SU-DHL-6 (cell line): Measurements from ENCODE around the gene C13orf42.

ENCODE experiments used
- H2AFZ ChIP-seq: fragments of 200-600 bp; sonication (generic); 2 replicates; pipeline ENCODE4 v1.6.1; 2014; ENCODE audit warnings: low read depth, mild to moderate bottlenecking, moderate library complexity, mixed read lengths, antibody characterized with exemption, low read length; ENCODE audit not compliant: severe bottlenecking
- H3F3A ChIP-seq: fragments of 200-600 bp; shearing (Covaris generic); 2 replicates; pipeline ENCODE4 v1.6.0; 2016; ENCODE audit warnings: antibody characterized with exemption, mild to moderate bottlenecking; ENCODE audit not compliant: insufficient read depth
- H3K27ac ChIP-seq: fragments of 200-600 bp; sonication (generic); 2 replicates; pipeline ENCODE4 v1.5.1; 2016; ENCODE audit warnings: low read depth, mild to moderate bottlenecking, low read length, moderate library complexity, mixed read lengths
- H3K27me3 ChIP-seq: fragments of 200-600 bp; sonication (generic), shearing (Covaris generic); 2 replicates; pipeline ENCODE4 v1.6.0; 2014; ENCODE audit warnings: mild to moderate bottlenecking, low read length
- H3K36me3 ChIP-seq: fragments of 200-600 bp; sonication (generic); 2 replicates; pipeline ENCODE4 v1.6.1; 2014; ENCODE audit warnings: mild to moderate bottlenecking, low read length, mixed read lengths
- H3K4me2 ChIP-seq: fragments of 300-600, 200-600 bp; shearing (Covaris generic), sonication (generic); 2 replicates; pipeline ENCODE4 v1.6.0; 2014; ENCODE audit warnings: low read length, low read depth, mild to moderate bottlenecking; ENCODE audit not compliant: poor library complexity, severe bottlenecking
- H3K4me3 ChIP-seq: fragments of 200-600 bp; sonication (generic); 2 replicates; pipeline ENCODE4 v1.5.1; 2014; ENCODE audit warnings: antibody characterized with exemption, low read length, mild to moderate bottlenecking, mixed read lengths; ENCODE audit not compliant: insufficient read depth, poor library complexity, severe bottlenecking
- H3K79me2 ChIP-seq: fragments of 200-600 bp; sonication (generic); 2 replicates; pipeline ENCODE4 v1.6.1; 2014; ENCODE audit warnings: mild to moderate bottlenecking, low read length, moderate library complexity; ENCODE audit not compliant: insufficient read depth
- H3K9ac ChIP-seq: fragments of 200-600 bp; sonication (generic); 2 replicates; pipeline ENCODE4 v1.7.0; 2014; ENCODE audit warnings: mild to moderate bottlenecking, low read length
- H3K9me2 ChIP-seq: fragments of 200-600 bp; sonication (generic); replicated peaks from 2 replicates; pipeline ENCODE4 v1.6.1; 2014; ENCODE audit warnings: low read length; ENCODE audit not compliant: insufficient read depth
- H3K9me3 ChIP-seq: fragments of 200-600 bp; sonication (generic); 2 replicates; pipeline ENCODE4 v1.6.1; 2014; ENCODE audit warnings: low read length, mixed read lengths; ENCODE audit not compliant: insufficient read depth
- H4K20me1 ChIP-seq: fragments of 200-600 bp; sonication (generic); 2 replicates; pipeline ENCODE4 v1.6.1; 2014; ENCODE audit warnings: low read depth, mild to moderate bottlenecking, antibody characterized with exemption, low read length, moderate library complexity, mixed read lengths
- EZH2phosphoT487 ChIP-seq: fragments of 200-600 bp; sonication (generic), shearing (Covaris generic); conservative IDR thresholded peaks from 2 replicates; pipeline ENCODE4 v1.6.1; 2018; ENCODE audit warnings: mild to moderate bottlenecking, antibody characterized with exemption, low read length, moderate library complexity, mixed read lengths
- TF ChIP-seq, protein P1 (sequence below): fragments of 200-600 bp; sonication (generic); IDR thresholded peaks from one replicate; pipeline ENCODE4 v1.5.1; 2017; ENCODE audit warnings: antibody characterized with exemption, mild to moderate bottlenecking, low read length, moderate library complexity; ENCODE audit not compliant: insufficient read depth, poor library complexity, severe bottlenecking

Gene C13orf42

DNA sequence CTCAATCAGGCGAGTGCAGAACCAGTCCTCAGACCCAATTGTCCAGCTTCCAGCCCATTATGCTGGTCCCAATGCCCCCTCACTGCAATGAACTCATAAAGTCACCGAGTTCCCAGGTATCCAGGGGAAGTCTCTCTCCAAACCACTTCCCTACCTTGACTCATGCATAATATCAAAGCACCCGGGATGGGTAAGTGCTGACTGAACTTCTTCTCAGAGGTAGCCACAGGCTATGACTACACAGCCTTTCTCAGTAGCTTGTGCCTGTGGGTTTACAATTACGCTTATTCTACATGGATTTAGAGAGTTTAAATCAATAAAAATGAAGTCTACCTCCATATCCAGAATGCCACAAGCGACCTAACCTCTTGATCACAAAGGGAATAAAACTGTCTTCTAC lies 1.7 kb upstream of the C13orf42 start:
- Histone ChIP-seq H3K9me2 (no peaks in the 10 kb centered on the region), H3K27me3 (no peaks in the 10 kb centered on the region), H3F3A (no peaks in the 10 kb centered on the region), H3K27ac (no peak overlapping the region), H3K36me3 (no peaks in the 10 kb centered on the region), H2AFZ (no peak overlapping the region), H3K79me2 (no peaks in the 10 kb centered on the region), H4K20me1 (no peaks in the 10 kb centered on the region), H3K9me3 (no peaks in the 10 kb centered on the region), H3K4me3 (no peak overlapping the region), H3K4me2 (no peak overlapping the region), H3K9ac (no peak overlapping the region)
- TF ChIP-seq, protein P1, sequence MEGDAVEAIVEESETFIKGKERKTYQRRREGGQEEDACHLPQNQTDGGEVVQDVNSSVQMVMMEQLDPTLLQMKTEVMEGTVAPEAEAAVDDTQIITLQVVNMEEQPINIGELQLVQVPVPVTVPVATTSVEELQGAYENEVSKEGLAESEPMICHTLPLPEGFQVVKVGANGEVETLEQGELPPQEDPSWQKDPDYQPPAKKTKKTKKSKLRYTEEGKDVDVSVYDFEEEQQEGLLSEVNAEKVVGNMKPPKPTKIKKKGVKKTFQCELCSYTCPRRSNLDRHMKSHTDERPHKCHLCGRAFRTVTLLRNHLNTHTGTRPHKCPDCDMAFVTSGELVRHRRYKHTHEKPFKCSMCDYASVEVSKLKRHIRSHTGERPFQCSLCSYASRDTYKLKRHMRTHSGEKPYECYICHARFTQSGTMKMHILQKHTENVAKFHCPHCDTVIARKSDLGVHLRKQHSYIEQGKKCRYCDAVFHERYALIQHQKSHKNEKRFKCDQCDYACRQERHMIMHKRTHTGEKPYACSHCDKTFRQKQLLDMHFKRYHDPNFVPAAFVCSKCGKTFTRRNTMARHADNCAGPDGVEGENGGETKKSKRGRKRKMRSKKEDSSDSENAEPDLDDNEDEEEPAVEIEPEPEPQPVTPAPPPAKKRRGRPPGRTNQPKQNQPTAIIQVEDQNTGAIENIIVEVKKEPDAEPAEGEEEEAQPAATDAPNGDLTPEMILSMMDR, result no peak
- TF ChIP-seq EZH2phosphoT487, result no peak

DNA sequence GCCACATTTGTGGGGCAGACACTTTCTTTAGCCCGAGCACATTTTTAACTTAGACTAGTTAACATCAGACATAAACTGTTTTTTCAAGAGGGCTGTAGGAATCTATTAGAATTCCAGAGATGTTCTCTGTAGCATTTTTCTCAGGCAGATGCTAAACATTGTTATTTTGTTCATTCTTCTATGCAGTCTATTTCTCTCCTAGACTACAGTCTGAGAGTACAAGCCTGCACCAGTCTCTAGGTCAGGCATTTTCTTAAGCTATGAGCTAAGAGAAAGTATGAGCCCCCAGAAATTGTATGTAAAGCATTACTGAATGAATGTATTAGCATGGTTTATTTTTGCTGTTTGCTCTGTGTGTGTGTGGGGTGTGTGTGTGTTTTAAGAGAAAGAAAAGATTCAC lies 923 bp upstream of the C13orf42 start:
- H3K9me2 ChIP-seq, result no peaks in the 10 kb centered on the region
- H4K20me1 ChIP-seq, result no peaks in the 10 kb centered on the region
- no peaks in the 10 kb centered on the region for H3K36me3 ChIP-seq
- H3K27ac ChIP-seq, result no peak overlapping the region
- no peak for TF ChIP-seq EZH2phosphoT487
- TF ChIP-seq, protein P1, result no peak
- no peaks in the 10 kb centered on the region for H3F3A ChIP-seq
- no peaks in the 10 kb centered on the region for H3K27me3 ChIP-seq
- H3K9ac ChIP-seq, result no peak overlapping the region
- no peak overlapping the region for H3K4me2 ChIP-seq
- no peak overlapping the region for H3K4me3 ChIP-seq
- no peaks in the 10 kb centered on the region for H3K79me2 ChIP-seq
- H2AFZ ChIP-seq, result no peak overlapping the region
- no peaks in the 10 kb centered on the region for H3K9me3 ChIP-seq

DNA sequence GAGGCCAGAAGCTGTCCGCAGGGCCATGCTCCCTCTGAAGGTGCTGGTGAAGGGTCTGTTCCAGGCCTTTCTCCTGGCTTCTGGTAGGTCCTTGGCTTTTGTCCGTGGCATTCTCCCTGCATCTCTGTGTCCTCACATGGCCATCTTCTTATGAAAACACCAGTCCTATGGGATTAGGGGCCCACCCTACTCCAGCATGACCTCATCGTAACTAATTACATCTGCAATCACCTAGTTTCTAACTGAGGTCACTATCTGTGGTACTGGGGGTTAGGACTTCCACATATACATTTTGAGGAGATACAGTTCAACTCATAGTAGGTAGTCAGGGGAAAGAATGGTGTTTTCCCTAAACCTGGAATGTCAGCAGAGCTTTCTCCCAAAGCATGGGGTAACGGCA lies 3.1 kb downstream of the C13orf42 start:
- no peaks in the 10 kb centered on the region for H3K9me3 ChIP-seq
- no peak overlapping the region for H3K4me2 ChIP-seq
- TF ChIP-seq EZH2phosphoT487, result no peak
- TF ChIP-seq, protein P1, result no peak
- H3K27ac ChIP-seq, result no peak overlapping the region
- no peaks in the 10 kb centered on the region for H3F3A ChIP-seq
- H3K9ac ChIP-seq, result no peak overlapping the region
- no peaks in the 10 kb centered on the region for H3K9me2 ChIP-seq
- no peaks in the 10 kb centered on the region for H3K27me3 ChIP-seq
- H3K36me3 ChIP-seq, result no peaks in the 10 kb centered on the region
- no peaks in the 10 kb centered on the region for H4K20me1 ChIP-seq
- H3K4me3 ChIP-seq, result no peak overlapping the region
- H3K79me2 ChIP-seq, result no peaks in the 10 kb centered on the region
- no peak overlapping the region for H2AFZ ChIP-seq
